Cardiac fibroblast (primary cell): ENCODE data around the gene FMC1.
"Not testable (repeated sequence)": the region's sequence is repeated elsewhere in the genome, so short reads cannot be mapped to it uniquely, and the experiment has no call there.

ENCODE experiments used
- DNase-seq, 2 donors: peaks; one replicate each; pipeline versions ENCODE4 v3.0.0 to v3.0.0-alpha.2; 2010; ENCODE audit warnings: low read depth in 2 of 2
- H3K4me3 ChIP-seq, 2 donors: replicated peaks in 1 of 2; 1 replicate in 1 of 2; 2 replicates in 1 of 2; pipeline ENCODE4 v1.5.1; 2011; ENCODE audit warnings: low read depth in 2 of 2, low read length in 2 of 2, mild to moderate bottlenecking in 2 of 2, moderate library complexity in 1 of 2
- CTCF ChIP-seq: IDR thresholded peaks from one replicate; pipeline ENCODE4 v1.5.1; 2011; ENCODE audit warnings: low read depth, mild to moderate bottlenecking, low read length, inconsistent platforms

Gene FMC1

GRCh38 chr7:139299296-139299695 lies 41.8 kb upstream of the FMC1 start:
- no peak for DNase-seq
- no peak overlapping the region for H3K4me3 ChIP-seq
- TF ChIP-seq CTCF, result no peak

GRCh38 chr7:139300390-139300789 lies 40.7 kb upstream of the FMC1 start:
- peak in 1 of 2 donors; percentile 31 for DNase-seq
- no peak overlapping the region for H3K4me3 ChIP-seq
- TF ChIP-seq CTCF, result no peak

GRCh38 chr7:139304517-139304916 lies 36.6 kb upstream of the FMC1 start:
- DNase-seq, result peak in 1 of 2 donors; percentile 7
- H3K4me3 ChIP-seq, result no peak overlapping the region
- no peak for TF ChIP-seq CTCF

GRCh38 chr7:139317939-139318505 lies 23.1 kb upstream of the FMC1 start:
- DNase-seq, result no peak
- H3K4me3 ChIP-seq, result no peak overlapping the region
- TF ChIP-seq CTCF, result no peak

- H3K4me3 ChIP-seq, result no peak overlapping the region
- peak; percentile 42 to 51 for DNase-seq
- TF ChIP-seq CTCF, result peak; percentile 48
These were observed 19.9 kb upstream of the FMC1 start for GRCh38 chr7:139321071-139321745.

- not testable (repeated sequence) for DNase-seq, H3K4me3 ChIP-seq
These were observed 16.4 kb upstream of the FMC1 start for GRCh38 chr7:139324709-139325108.

- no peak overlapping the region for H3K4me3 ChIP-seq
- no peak for TF ChIP-seq CTCF
- peak; percentile 78 to 88 for DNase-seq
These were observed 12.8 kb upstream of the FMC1 start for GRCh38 chr7:139328375-139328774.
